Right ventricle myocardium inferior (tissue), 1 donor: ENCODE measurements around the gene YWHAH. TPM values are rescaled to one million over a fixed set of nuclear protein-coding genes. Genes with fewer than 3 reads are reported as not detected.

Source experiments
- ATAC-seq: fragments of 200-7000 bp; cut with Tn5 transposase; one replicate; pipeline ENCODE4 v1.9.1; 2020; ENCODE audit warnings: mild to moderate bottlenecking, moderate library complexity
- DNase-seq: peaks from one replicate; pipeline ENCODE4 v3.0.0; 2021; ENCODE audit errors: missing footprints
- intact Hi-C: fragments of 100-400 bp; cut with DNase I; formaldehyde crosslinking; loops from one replicate; pipeline ENCODE4 v1.11.0; 2022
- total RNA-seq: library from RNA; stranded (reverse); fragmentation: NEBNext Ultra II Directional; extraction: Animal tissue kit (Norgen Biotek cat#: 25700); gene quantifications from one replicate; pipeline ENCODE4 v1.2.1, GENCODE V29; 2021
- donor health status: DM: no; HTN: yes; CAD: no; lungs with severe emphysema.

The YWHAH gene
- total RNA-seq, 1 donor from 2014 or later: 85.3 TPM

DNA sequence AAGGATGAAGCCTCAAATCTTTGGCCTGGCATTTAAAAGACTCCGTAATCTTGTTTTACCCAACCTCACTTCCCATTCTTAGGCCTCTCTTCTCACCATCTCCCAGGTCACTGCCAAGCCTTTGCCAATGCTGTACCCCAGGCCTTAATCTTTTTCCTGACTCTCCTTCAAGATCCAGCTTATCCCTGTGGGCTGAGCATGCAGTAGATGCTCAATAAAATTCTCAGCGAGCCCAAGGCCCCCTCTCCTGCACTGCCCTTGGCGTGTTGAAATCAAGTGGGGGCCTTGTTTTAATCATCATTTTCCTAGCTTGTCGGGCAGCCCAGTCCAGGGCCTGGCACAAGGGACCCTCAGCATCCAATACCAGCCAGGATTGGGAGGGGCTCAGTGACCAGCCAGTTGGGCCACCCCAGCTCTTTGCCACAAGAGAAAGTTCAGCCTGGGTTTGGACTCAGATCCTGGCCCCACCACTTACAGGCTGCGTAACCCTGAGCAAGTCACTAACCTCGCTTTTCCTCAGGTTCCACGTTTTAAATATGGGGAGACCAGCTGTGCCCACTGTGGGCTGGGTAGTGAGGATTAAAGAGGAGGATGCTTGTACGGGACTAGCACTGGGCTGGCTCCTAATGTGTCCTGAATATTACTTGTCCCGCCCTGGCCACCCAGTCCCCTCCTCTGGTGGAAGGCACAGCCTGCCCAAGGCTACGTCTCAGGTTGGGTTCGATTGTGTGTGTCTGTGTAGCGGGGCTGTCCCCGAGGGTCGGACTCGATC, 943 bp upstream of the YWHAH start:
- DNase-seq: no peak
- intact Hi-C loops: loop anchor here (5.0 to 10.0 kb wide), 3 partner anchors 49 to 279 kb away; partner anchors contain the start of genes DEPDC5, PISD and PRR14L

DNA sequence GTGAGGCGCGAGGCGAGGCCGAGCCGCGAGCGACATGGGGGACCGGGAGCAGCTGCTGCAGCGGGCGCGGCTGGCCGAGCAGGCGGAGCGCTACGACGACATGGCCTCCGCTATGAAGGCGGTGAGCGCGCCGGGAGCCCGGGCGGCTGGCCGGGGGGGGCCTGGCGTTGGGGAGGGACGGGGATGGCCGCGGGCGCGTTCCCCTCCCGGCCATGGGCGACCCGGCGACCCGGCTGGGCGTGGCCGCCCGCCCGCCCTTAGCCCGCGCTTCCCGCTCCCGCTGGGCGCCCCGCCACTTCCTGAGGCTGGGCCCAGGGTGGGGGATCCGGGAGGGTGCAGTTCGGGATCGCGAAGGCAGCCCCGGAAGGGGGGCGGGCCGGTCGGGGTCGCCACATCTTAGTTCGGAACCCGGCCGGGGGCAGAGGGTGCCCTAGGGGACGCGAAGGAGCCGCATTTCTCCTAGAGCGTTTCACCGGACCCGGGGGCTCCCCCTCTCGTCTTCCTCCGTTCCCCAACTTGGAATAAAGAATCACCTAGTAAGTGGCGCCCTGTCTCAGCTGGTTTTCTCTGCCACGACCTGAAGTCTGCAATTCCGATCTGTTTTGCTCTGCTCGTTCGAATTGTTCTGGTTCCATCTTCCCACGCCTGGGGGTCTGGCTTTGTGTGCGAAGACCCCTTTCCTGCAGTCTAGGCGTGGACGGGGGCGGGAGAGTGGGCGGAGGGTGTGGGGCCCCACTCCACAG, 536 bp downstream of the YWHAH start:
- intact Hi-C loops: loop anchor here (5.0 to 10.0 kb wide), 3 partner anchors 50 to 280 kb away; partner anchors contain the start of genes DEPDC5, PISD and PRR14L
- ATAC-seq (peak; percentile 32), DNase-seq (peak; percentile 77)

More for the DNA sequence above, 943 bp upstream of the YWHAH start:
- ATAC-seq: no peak

DNA sequence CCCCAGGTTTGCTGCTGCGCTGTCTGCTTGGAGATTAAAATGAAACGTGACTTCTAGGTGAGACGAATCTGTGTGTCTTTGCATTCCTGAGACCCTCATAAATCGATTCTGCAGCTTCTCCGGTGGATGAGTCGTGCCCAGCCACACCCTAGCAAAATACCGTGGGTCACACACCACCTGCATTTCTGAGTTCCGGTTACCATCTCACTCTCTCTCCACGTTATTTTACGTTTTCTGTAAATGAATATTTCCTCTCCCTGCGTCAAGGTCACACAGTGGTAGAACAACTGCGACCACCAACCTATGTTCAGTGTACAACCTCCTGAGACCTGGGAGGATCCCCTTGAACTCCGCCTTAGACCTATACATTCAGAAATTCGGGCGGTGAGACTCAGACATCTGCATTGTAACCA, 1.1 kb downstream of the YWHAH start:
- no peak for DNase-seq
- no peak for ATAC-seq
- intact Hi-C loops: loop anchor here (10.0 kb wide), 2 partner anchors 51 to 281 kb away; partner anchors contain the start of gene PISD

DNA sequence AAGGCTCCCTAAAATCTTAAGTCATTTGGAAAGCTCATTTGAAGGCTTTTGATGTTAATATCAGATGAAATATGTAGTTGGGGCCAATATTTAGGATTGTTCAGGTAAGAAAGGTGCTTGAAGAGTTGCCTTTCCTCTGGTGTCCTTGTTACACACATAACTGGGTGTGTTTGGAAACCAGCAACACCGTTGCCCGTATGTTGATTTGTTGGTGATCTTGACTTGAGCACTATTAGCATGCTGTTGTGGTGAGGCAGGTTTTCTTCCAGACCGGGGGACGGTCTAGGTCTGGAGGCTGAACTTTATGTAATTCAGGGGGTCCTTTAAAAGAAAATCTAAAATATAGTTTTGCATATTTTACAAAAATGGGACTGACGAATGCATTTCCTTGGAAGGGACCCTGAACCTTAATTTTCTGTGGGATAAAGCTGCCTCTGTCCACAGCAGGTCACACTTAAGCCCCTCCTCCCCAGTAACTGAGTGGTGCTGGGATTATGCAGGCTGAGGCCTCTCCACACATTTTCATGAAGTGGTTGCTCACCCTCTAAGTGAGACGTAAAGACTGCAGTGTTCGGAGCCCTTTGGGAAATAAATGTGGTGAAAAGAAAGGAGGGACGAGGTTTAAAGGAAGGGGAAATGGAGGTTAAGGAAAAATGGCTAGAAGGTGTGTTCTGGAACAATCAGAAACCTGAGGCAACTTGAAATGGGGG, 1.8 kb downstream of the YWHAH start:
- ATAC-seq (no peak), DNase-seq (no peak)
- intact Hi-C loops: loop anchor here (10.0 kb wide), 2 partner anchors 51 to 281 kb away; partner anchors contain the start of gene PISD

DNA sequence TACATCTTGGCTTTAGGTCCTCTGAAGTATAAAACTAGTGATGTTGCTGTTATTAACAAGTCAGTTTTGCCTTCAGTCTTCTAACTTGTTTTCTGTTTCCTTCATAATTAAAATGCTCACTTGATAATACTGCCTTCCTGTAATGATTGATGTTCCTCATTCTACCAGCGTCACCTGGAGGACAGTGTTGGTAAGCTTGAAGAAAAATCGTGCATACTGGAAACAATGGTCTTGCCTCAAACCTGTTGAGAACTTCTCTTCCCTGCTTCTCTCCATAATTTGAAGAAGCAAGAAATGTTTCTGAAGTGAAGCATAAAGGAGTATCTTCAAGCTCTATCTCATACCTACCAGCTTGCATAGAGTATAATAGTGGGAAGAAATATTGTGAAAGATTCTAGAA, 3.0 kb downstream of the YWHAH start:
- no peak for DNase-seq
- intact Hi-C loops: loop anchor here (10.0 kb wide), 2 partner anchors 52 to 282 kb away; partner anchors contain the start of gene PISD
- no peak for ATAC-seq

DNA sequence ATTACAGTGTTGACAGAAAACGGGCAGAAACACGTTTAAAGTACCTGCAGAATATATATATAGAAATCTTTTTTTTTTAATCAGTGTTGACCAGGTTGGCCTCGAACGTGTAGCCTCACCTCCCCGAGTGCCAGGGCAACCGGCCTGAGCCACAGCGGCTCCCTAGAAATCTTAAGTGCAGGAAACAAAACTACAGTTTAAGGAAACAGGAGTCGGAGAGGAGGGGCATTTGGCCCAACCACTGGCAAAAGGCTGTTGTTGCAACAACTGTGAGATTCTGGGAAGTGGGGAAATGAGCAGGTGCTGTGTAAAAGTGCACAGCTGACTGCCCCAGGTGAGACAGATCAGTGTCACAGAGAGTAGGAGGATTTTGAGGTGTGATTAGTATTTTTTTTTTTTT, 3.7 kb downstream of the YWHAH start:
- DNase-seq (no peak), ATAC-seq (no peak)
- intact Hi-C loops: loop anchor here (10.0 kb wide), 2 partner anchors 53 to 283 kb away; partner anchors contain the start of gene PISD

DNA sequence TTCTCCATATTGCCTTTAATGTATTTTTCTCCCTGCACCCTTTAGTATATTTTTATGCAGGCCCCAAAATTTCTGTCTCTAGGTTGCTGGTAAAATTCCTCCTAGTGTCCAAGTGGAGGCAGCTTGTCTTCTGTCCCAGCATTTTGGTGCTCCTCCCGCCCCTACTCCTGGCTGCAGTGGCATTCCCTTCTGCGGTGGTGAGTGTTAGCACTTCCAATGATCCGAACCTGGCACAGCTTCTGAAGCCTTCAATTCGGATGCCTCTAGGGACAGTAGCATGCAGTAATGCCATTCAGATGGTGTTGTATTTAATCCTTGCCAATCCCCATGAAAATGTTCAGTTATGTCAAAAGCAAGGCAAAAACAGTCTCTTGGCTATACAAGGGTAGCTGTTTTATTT, 5.9 kb downstream of the YWHAH start:
- intact Hi-C loops: loop anchor here (2.0 kb wide), 1 partner anchor 77 kb away; no protein-coding TSS in a partner anchor
- ATAC-seq (peak; percentile 49), DNase-seq (no peak)

DNA sequence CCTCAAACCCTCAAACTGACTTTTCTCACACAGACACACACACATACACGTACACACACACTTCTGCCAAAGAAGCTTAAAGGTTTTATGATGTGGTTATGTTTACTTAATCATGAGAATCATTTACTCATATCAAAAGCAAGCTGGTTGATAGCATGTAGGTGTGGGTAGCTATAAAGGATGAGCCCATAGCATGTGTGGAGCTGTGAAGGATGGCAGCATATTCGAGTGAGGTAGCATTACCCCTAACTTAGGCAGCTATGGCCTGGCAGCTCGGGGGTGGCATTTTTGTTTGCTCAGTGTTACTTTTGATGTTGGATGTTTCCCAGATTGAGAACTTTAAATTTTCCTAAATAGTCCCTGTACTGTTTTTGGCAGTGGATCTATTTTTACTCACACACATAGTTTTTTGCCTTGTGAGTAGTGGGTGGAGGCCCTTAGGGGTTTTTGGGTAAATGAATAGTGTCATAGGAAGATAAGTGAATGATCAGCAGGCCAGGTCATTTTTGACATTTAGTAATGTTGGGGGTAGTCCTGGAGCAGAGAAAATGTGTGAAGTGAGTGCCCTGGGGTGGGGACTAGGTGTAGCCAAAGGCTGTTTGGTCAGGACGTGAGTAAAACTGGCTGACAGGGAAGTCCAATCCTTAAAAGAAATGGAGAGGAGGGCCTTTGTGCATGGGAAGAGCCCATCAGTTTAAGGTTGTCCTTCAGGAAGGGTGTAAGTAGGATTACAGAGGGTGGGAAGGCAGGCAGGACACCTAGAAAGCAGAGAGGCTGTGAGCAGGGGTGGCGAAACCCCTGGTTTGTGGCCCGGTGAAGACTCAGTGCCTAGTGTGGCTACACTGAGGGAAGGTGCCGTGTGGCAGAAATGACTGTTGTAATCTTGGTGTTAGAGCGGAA, 7.1 kb downstream of the YWHAH start:
- DNase-seq (no peak), ATAC-seq (no peak)
- intact Hi-C loops: loop anchor here (2.0 kb wide), 1 partner anchor 79 kb away; no protein-coding TSS in a partner anchor

DNA sequence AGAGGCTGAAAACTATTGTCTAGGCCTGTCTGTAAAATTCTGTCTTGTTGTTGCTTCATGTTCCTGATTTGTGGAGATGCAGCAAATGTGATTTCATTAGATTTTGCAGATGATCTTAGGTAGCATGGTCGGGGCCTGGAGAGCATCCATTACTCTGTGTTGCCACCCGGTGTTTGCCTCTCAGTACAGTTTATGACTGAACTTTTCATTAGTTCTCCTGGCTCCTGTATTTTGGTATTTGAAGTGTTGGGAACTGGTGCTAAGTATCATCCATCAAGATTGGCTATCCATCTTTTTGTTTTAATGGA, 7.7 kb downstream of the YWHAH start:
- DNase-seq (no peak), ATAC-seq (no peak)
- intact Hi-C loops: no loop called here

DNA sequence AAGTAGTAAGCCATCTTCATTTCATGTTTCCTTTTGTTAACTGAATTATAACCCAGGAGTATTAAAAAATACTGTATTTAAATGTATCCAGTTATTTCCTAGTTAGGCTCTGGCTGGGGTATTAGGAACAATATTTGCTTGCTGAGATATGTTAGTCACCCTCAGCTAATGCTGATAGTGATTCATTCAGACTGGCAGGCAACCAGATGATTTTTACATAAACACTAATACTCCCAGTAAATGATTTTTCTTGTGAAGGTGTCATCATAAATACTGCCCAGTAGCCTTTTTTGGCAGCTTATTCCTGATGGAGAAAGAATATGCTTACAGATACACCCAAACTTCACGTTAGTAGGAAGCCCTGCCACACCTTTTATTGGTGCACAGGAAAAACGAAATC, 8.1 kb downstream of the YWHAH start:
- DNase-seq: no peak
- peak; percentile 37 for ATAC-seq
- intact Hi-C loops: no loop called here

DNA sequence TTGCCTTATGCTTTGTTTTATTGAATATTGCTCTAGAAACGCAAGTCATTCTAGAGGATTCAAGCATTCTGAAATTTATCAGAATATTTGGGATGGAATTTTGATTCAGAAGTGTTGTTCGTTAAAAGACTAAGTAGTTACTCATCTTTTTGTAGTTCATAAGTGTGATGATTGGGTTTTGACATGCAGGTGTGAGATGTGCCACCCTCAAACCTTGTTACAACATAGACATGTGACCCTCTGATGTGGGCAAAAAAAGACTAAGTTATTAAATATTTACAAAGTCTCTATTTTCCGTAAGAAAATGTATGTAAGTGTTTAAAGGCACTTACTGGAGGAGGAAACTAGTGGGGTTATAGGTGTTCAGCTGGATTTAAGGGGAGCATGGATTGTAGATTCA, 8.9 kb downstream of the YWHAH start:
- DNase-seq: no peak
- intact Hi-C loops: no loop called here
- no peak for ATAC-seq

DNA sequence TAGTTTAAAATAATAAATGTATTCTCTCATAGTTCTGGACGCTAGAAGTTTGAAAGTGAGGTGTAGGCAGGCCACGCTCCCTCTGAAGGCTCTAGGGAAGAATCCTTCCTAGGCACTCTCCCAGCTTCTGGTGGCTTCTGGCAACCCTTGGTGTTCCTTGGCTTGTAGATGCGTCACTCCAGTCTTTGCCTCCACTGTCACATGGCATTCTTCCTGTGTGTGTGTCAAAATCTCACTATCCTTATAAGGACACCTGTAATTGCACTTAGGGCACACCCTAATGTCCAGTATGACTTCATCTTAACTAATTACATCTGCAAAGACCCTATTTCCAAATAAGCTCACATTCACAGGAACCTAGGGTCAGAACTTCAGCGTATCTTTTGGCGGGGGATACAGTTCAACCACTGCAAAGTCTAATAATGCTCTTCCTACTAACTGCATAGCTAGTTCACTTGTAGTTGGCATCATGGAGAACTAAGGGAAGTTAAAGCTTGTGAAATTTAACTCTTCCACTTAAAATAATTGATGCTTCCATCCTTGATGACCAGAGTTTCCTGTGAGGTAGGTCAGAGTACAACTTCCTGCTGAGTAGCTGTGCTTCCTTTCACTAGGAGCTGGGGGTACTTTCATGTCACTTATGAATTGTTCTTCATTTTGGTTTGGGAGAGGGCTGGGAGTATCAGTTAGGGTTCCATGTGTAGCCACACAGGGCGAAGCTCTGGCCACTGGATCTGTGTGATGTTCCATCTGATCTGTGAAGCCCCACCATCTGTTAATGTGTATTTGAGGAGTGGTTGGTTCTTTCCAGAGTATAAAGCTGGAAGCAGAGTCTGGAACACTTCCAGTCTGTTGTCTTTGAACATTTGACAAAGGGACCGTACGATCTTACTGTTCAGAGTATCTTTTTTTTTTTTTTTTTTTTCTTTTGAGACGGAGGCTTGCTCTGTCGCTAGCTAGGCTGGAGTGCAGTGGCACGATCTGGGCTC, 10.5 kb downstream of the YWHAH start:
- ATAC-seq (peak; percentile 58), DNase-seq (no peak)
- intact Hi-C loops: no loop called here

DNA sequence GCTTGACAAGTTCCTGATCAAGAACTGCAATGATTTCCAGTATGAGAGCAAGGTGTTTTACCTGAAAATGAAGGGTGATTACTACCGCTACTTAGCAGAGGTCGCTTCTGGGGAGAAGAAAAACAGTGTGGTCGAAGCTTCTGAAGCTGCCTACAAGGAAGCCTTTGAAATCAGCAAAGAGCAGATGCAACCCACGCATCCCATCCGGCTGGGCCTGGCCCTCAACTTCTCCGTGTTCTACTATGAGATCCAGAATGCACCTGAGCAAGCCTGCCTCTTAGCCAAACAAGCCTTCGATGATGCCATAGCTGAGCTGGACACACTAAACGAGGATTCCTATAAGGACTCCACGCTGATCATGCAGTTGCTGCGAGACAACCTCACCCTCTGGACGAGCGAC, 12.0 kb downstream of the YWHAH start:
- DNase-seq: no peak
- intact Hi-C loops: no loop called here
- ATAC-seq: no peak

DNA sequence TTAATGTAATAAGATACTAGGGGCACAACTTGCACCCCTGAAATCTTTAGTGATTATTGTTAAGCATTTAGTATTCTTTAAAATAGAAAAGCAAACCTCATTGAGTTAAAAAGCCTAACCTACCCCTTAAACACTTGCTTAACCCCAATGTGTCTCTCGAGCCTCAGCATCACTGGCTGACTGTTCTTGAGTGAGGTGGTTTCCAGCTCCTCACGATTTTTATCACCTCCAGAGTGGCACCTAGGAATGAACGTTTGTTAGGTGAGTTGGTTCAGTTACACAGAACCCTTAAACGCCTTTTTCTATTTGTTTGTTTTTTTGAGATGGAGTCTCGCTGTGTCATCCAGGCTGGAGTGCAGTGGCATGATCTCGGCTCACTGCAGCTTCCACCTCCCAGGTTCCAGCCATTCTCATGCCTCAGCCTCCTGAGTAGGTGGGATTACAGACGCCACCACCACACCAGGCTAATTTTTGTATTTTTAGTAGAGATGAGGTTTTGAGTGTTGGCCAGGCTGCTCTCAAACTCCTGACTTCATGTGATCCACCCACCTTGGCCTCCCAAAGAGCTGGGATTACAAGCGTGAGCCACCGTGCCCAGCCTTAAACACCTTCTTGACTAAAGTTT, 13.7 kb downstream of the YWHAH start:
- ATAC-seq (no peak), DNase-seq (no peak)
- intact Hi-C loops: no loop called here

DNA sequence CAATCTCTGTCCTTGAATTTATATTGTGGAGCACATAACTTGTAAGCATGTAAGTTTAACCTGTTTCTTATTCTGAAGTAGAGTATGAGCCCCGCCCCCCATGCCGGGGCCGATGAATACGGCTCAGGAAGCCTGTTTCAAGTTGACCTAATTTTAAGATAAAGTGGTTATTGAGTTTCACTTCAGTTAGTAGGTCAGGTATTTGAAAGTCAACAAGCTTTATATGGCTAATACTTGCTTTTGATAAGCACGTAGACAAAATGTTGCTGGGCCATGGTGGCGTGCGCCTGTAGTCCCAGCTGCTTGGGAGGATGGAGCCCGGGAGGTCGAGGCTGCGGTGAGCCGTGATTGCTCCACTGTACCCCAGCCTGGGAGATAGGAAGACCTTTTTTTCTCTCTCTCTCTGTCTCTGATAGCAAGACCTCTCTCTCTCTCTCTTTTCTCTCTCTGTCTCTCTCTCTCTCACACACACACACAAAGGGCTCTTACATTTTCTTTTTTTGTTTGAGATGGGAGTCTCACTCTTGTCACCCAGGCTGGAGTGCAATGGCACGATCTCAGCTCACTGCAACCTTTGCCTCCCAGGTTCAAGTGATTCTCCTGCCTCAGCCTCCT, 14.4 kb downstream of the YWHAH start:
- no peak for ATAC-seq
- no peak for DNase-seq
- intact Hi-C loops: no loop called here

DNA sequence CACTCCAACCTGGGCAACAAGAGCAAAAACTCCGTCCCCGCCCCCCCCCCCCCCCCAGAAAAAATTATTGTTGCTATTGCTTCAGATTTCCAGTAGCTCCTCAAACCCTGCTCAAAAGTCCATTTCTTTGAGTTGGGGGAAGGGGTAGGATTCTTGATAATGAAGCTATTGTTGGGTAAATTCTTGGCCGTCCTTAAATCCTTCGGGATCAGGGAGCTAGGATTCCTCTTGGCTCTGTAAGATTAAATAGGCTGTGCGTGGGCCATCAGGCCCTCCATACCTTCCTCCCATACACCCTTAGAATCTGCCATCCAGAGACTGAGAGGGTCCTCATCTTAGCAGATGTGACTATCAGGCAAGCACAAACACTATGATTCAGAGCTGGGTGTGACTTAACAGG, 16.4 kb downstream of the YWHAH start:
- ATAC-seq: no peak
- intact Hi-C loops: no loop called here

More for the DNA sequence above, 16.4 kb downstream of the YWHAH start:
- DNase-seq: no peak
